ENCODE results near the gene GNAO1. TPM values are rescaled to one million over a fixed set of nuclear protein-coding genes. Genes with fewer than 3 reads are reported as not detected.

Gene GNAO1
- total and polyA plus RNA-seq, 7 donors = 0.35 to 1.9 (median 0.60) TPM

DNA sequence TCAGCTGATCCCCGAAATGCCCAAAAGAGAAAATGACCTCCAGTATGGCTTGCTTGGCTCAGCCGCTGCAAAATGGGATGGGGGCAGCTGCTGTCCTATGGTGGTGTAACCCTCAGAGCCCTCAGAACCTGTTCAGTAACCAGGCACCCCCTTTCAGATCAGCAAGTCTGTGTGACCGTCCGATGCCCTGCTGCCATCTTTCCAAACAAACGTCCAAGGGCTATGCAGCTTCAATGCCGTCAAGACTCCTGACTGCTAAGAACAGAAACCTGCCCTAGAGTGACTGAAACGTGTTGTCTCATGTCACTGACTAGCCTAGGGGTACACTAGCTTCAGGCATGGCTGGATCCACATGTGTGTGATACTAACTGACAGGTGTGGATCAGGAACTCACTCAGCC is 70.4 kb downstream of the GNAO1 start:
- intact Hi-C loops (cut with DNase I) = no loop called here

DNA sequence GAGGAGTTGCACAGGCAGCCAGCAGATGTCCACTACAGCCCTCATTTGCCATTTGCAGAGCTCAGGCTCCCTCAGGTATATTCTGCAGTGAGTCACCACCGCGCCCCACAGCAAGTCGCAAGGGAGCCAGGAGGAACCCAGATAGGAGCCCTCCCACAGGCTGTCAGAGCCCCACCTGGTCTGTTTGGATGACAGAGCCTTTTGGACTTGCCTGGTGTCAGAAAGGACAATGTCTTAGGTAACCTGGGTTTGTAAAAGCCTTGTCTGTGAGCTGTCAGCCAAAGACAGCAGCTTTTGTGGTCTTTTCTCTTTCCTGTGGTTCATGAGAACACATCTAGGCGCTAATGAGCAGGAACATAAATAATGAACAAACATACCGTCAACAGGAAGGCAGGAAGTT is 70.9 kb downstream of the GNAO1 start:
- DNase-seq = no peak
- Histone ChIP-seq H3K27ac (no peak overlapping the region), H3K27me3 (ENCODE audit: insufficient read depth in 3 of 3, low read length in 2 of 3) (peaks cover 0 to 2% (median 0%) of the 10 kb centered on the region in 3 donors), H3K9me3 (no peaks in the 10 kb centered on the region), H3K4me3 (no peak overlapping the region), H3K4me1 (no peaks in the 10 kb centered on the region), H3K36me3 (ENCODE audit: insufficient read depth in 1 of 2, low read depth in 1 of 2) (no peaks in the 10 kb centered on the region)
- WGBS, 3 donors = 68 to 70% (median 69%) methylated on average over 5 of the region's 5 CpGs
- intact Hi-C loops (cut with DNase I) = no loop called here
- ATAC-seq = no peak
- TF ChIP-seq, protein P1, sequence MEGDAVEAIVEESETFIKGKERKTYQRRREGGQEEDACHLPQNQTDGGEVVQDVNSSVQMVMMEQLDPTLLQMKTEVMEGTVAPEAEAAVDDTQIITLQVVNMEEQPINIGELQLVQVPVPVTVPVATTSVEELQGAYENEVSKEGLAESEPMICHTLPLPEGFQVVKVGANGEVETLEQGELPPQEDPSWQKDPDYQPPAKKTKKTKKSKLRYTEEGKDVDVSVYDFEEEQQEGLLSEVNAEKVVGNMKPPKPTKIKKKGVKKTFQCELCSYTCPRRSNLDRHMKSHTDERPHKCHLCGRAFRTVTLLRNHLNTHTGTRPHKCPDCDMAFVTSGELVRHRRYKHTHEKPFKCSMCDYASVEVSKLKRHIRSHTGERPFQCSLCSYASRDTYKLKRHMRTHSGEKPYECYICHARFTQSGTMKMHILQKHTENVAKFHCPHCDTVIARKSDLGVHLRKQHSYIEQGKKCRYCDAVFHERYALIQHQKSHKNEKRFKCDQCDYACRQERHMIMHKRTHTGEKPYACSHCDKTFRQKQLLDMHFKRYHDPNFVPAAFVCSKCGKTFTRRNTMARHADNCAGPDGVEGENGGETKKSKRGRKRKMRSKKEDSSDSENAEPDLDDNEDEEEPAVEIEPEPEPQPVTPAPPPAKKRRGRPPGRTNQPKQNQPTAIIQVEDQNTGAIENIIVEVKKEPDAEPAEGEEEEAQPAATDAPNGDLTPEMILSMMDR (IDR thresholded peaks at IDR 0.05) = no peak

More for the DNA sequence above, 70.4 kb downstream of the GNAO1 start:
- no peaks in the 10 kb centered on the region for H3K4me1 ChIP-seq
- peaks cover 0 to 2% (median 0%) of the 10 kb centered on the region in 3 donors for H3K27me3 ChIP-seq (ENCODE audit: insufficient read depth in 3 of 3, low read length in 2 of 3)
- no peaks in the 10 kb centered on the region for H3K9me3 ChIP-seq
- H3K36me3 ChIP-seq (ENCODE audit: insufficient read depth in 1 of 2, low read depth in 1 of 2) = no peaks in the 10 kb centered on the region
- no peak overlapping the region for H3K27ac ChIP-seq
- TF ChIP-seq, protein P1 (IDR thresholded peaks at IDR 0.05) = no peak
- no peak for ATAC-seq
- H3K4me3 ChIP-seq = no peak overlapping the region
- WGBS, 3 donors = 86 to 92% (median 88%) methylated on average over 7 of the region's 7 CpGs
- no peak for DNase-seq

DNA sequence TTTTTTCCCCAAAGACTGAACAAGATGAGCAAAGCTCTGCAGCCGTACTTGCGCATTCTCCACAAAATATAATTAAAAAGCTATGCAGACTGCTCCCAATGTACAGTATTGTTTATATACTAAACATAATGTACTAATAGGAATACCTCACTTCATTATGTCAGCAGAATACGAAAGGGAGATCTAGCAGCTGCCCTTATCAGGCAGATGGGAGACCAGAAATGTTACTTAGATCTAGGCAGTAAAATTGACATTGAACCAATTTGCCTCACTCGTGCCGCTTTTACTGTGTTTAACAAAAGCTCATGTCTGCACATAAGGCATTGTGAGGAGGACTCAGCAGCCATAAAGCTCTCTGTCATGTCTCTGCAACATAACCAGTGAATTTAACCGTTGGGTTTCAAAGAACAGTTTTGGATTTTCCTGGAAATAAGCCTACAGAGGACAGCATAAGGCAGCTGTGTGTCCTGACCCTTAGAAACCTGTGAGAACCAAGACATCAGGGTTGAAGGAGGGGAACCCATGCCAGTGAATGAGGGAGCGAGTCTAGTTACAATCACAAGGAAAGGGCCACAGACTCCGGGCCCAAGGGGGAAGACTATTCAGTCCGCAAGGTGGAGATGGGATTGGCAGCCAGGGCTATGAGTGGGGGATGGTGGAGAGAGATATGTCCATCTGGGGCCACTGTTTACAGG is 71.4 kb downstream of the GNAO1 start:
- Histone ChIP-seq H3K9me3 (no peaks in the 10 kb centered on the region), H3K4me1 (no peaks in the 10 kb centered on the region), H3K27ac (no peak overlapping the region), H3K36me3 (ENCODE audit: insufficient read depth in 1 of 2, low read depth in 1 of 2) (no peaks in the 10 kb centered on the region), H3K4me3 (no peak overlapping the region), H3K27me3 (ENCODE audit: insufficient read depth in 3 of 3, low read length in 2 of 3) (peaks cover 0 to 2% (median 0%) of the 10 kb centered on the region in 3 donors)
- intact Hi-C loops (cut with DNase I) = no loop called here
- ATAC-seq (no peak), DNase-seq (no peak)
- 66 to 73% (median 69%) methylated on average over 9 of the region's 9 CpGs for WGBS, 3 donors
- TF ChIP-seq, protein P1 (IDR thresholded peaks at IDR 0.05) = no peak

DNA sequence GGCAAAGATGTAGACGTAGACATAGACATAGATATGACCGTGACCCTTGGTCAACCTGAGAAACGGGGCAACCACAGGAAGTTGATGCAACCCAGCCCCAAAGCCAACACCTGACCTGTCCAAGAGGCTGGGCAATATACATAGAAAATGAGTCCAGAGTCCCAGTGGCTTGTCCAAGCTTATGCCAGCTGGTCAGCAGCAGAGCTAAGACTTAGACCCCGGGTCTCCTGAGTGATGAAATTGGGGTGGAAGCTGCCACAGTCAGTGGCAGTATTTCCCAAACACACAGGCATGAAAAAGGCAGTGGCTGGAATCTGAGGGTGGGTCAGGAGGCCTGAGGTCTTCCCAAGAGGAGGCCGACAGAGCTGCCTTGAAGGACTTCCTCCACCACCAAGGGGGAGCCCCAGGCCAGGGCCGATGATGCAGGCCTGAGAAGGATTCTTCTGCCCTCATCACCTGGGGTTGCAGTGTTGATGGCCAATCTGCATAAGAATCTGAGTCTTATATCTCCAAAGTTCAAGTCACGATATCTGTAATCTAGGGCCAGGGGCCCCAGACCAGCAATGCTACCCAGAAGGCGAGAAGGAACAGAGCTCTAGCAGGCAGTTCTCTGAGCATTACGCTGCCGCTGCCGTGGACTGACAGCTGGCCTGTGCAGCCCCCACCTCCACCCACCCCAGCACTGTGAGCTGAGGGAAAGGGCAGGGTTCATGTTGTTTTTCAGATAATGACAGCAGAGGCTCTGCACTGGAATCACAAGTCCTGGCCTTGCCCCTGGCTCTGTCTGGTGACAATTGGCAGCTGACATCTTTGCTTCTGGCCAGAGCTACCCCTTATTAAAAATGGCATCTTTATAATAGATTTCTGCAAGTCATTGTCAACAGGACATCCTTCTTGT is 72.7 kb downstream of the GNAO1 start:
- TF ChIP-seq, protein P1 (IDR thresholded peaks at IDR 0.05) = no peak
- intact Hi-C loops (cut with DNase I) = no loop called here
- no peak for DNase-seq

More for the DNA sequence above, 72.7 kb downstream of the GNAO1 start:
- Histone ChIP-seq H3K9me3 (no peaks in the 10 kb centered on the region), H3K4me1 (no peaks in the 10 kb centered on the region), H3K27ac (no peak overlapping the region), H3K4me3 (no peak overlapping the region), H3K27me3 (ENCODE audit: insufficient read depth in 3 of 3, low read length in 2 of 3) (peaks cover 0 to 2% (median 0%) of the 10 kb centered on the region in 3 donors), H3K36me3 (ENCODE audit: insufficient read depth in 1 of 2, low read depth in 1 of 2) (no peaks in the 10 kb centered on the region)
- no peak for ATAC-seq
- 59 to 75% (median 60%) methylated on average over 11 of the region's 11 CpGs for WGBS, 3 donors

Measured in psoas muscle (tissue), 8 donors.